ENCODE results near the gene VSTM2L.

Gene VSTM2L

DNA sequence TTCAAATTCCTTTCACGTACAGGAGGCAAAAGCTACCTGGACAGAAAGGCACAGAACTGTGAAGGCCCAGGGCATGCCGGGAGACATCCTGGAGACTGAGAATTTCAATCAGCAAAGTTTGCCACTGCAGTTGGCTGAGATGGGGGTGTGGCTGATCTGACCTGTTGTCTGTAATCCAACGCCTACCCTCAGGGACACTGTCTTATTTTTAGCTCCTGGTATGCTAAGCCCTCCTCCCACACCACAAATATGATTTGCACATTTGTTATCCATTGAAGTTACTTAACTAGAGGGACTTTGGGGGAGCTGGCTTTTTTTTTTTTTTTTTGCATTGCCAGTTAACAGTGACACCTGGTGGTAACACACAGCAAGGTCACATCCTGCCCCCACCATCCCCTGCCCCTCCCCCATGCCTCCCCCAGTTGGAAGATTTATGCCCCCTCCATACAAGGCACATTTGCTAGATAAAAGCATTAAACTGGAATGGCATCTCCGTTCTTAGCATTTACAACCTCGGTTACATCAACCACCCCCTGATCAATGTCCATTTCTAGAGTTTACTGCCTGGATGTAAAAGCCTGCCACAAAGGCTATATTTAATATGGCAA is 90.0 kb downstream of the VSTM2L start:
- H3K4me3 ChIP-seq (ENCODE audit: low read length): no peak overlapping the region
- TF ChIP-seq, protein P1, sequence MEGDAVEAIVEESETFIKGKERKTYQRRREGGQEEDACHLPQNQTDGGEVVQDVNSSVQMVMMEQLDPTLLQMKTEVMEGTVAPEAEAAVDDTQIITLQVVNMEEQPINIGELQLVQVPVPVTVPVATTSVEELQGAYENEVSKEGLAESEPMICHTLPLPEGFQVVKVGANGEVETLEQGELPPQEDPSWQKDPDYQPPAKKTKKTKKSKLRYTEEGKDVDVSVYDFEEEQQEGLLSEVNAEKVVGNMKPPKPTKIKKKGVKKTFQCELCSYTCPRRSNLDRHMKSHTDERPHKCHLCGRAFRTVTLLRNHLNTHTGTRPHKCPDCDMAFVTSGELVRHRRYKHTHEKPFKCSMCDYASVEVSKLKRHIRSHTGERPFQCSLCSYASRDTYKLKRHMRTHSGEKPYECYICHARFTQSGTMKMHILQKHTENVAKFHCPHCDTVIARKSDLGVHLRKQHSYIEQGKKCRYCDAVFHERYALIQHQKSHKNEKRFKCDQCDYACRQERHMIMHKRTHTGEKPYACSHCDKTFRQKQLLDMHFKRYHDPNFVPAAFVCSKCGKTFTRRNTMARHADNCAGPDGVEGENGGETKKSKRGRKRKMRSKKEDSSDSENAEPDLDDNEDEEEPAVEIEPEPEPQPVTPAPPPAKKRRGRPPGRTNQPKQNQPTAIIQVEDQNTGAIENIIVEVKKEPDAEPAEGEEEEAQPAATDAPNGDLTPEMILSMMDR (IDR thresholded peaks at IDR 0.05; ENCODE audit: insufficient read depth, low read depth, low read length, missing control alignments): peak; percentile 42
- peak; percentile 90 for DNase-seq (ENCODE audit: low read depth)

DNA sequence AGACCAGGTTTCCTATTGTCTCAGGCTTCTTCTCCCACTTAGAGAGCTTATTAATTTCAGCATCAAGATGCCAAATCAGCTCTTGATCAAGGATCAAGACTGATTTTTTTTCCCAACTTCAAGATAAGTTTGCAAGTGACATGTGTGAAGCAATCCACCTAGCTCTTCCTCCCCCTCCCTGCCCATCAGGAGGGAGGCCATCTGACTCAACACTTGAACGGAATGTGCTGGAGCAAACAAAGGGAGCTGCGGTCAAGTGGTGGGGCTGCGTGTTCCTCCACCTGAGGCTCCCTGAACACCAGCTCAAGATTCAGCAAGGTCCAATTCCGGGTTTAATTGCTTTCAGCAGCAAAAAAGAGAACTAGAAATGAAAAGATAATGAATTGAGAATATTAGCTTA is 91.6 kb downstream of the VSTM2L start:
- TF ChIP-seq, protein P1 (IDR thresholded peaks at IDR 0.05; ENCODE audit: insufficient read depth, low read depth, low read length, missing control alignments): no peak
- DNase-seq (ENCODE audit: low read depth): peak; percentile 94
- no peak overlapping the region for H3K4me3 ChIP-seq (ENCODE audit: low read length)

All from epithelial cell of esophagus (primary cell).